Liver (tissue), 9 donors: ENCODE data around the gene RPL5. TPM values are rescaled to one million over a fixed set of nuclear protein-coding genes. Genes with fewer than 3 reads are reported as not detected.

Source experiments
- DNase-seq: peaks from one replicate; pipeline ENCODE4 v3.0.0-alpha.2; 2017; ENCODE audit warnings: low spot score
- H3K27ac ChIP-seq, 2 donors: one replicate each; pipeline ENCODE4 v1.7.0; 2013; ENCODE audit warnings: inconsistent platforms in 2 of 2, low read length in 2 of 2, control low read depth in 1 of 2, low read depth in 1 of 2, mild to moderate bottlenecking in 1 of 2
- H3K27me3 ChIP-seq, 4 donors: one replicate each; pipeline versions ENCODE4 v1.6.1 to v1.7.0; 2013; ENCODE audit warnings: low read length in 3 of 4, inconsistent platforms in 1 of 4, mild to moderate bottlenecking in 1 of 4, moderate library complexity in 1 of 4; ENCODE audit not compliant: control insufficient read depth in 4 of 4, insufficient read depth in 4 of 4
- H3K36me3 ChIP-seq, 4 donors: one replicate each; pipeline versions ENCODE4 v1.6.1 to v1.7.0; 2013; ENCODE audit warnings: low read length in 3 of 4, mild to moderate bottlenecking in 3 of 4, low read depth in 1 of 4, moderate library complexity in 1 of 4; ENCODE audit not compliant: control insufficient read depth in 4 of 4, insufficient read depth in 3 of 4
- H3K4me1 ChIP-seq, 4 donors: one replicate each; pipeline versions ENCODE4 v1.6.1 to v1.7.0; 2013; ENCODE audit warnings: low read length in 3 of 4, mild to moderate bottlenecking in 3 of 4, moderate library complexity in 1 of 4; ENCODE audit not compliant: control insufficient read depth in 4 of 4, insufficient read depth in 4 of 4
- H3K4me3 ChIP-seq, 3 donors: one replicate each; pipeline versions ENCODE4 v1.6.1 to v1.7.0; 2013; ENCODE audit warnings: low read length in 3 of 3, control low read depth in 1 of 3, low read depth in 1 of 3, mild to moderate bottlenecking in 1 of 3
- H3K9ac ChIP-seq, 2 donors: one replicate each; pipeline ENCODE4 v1.7.0; 2013; ENCODE audit warnings: low read length in 2 of 2, mild to moderate bottlenecking in 2 of 2, moderate library complexity in 2 of 2, control low read depth in 1 of 2, low read depth in 1 of 2
- H3K9me3 ChIP-seq, 4 donors: one replicate each; pipeline versions ENCODE4 v1.6.1 to v1.7.0; 2013; ENCODE audit warnings: low read length in 3 of 4; ENCODE audit not compliant: control insufficient read depth in 4 of 4
- ATF3 ChIP-seq: IDR thresholded peaks from 2 replicates; pipeline ENCODE4 v1.6.1; 2016; ENCODE audit warnings: antibody characterized with exemption
- CTCF ChIP-seq: fragments of 150-350 bp; IDR thresholded peaks from 2 replicates; pipeline ENCODE4 v1.5.1; 2017; ENCODE audit warnings: improper control_type of control experiment, low read depth, low read length; ENCODE audit not compliant: missing input control
- EGR1 ChIP-seq, 2 donors: IDR thresholded peaks; 2 replicates each; pipeline ENCODE4 v1.6.1; 2016 to 2018; ENCODE audit warnings: antibody characterized with exemption in 2 of 2, low read depth in 2 of 2
- FOXA1 ChIP-seq: IDR thresholded peaks from 2 replicates; pipeline ENCODE4 v1.6.1; 2016; ENCODE audit warnings: antibody characterized with exemption
- FOXA2 ChIP-seq: IDR thresholded peaks from 2 replicates; pipeline ENCODE4 v1.6.1; 2016; ENCODE audit warnings: antibody characterized with exemption
- GABPA ChIP-seq, 2 donors: IDR thresholded peaks in 1 of 2; conservative IDR thresholded peaks in 1 of 2; 2 replicates each; pipeline ENCODE4 v1.6.1; 2016; ENCODE audit warnings: antibody characterized with exemption in 2 of 2, mild to moderate bottlenecking in 1 of 2, moderate library complexity in 1 of 2
- HNF4A ChIP-seq, 2 donors: conservative IDR thresholded peaks; 2 replicates each; pipeline ENCODE4 v1.6.1; 2016; ENCODE audit warnings: antibody characterized with exemption in 2 of 2, mild to moderate bottlenecking in 2 of 2
- HNF4G ChIP-seq: IDR thresholded peaks from 2 replicates; pipeline ENCODE4 v1.6.1; 2016; ENCODE audit warnings: antibody characterized with exemption
- JUND ChIP-seq, 2 donors: IDR thresholded peaks; 2 replicates each; pipeline ENCODE4 v1.6.1; 2016; ENCODE audit warnings: antibody characterized with exemption in 2 of 2
- MAX ChIP-seq: IDR thresholded peaks from 2 replicates; pipeline ENCODE4 v1.6.1; 2016; ENCODE audit warnings: antibody characterized with exemption
- RAD21 ChIP-seq, 2 donors: IDR thresholded peaks; 2 replicates each; pipeline ENCODE4 v1.6.1; 2016; ENCODE audit warnings: antibody characterized with exemption in 2 of 2, mild to moderate bottlenecking in 2 of 2
- REST ChIP-seq: IDR thresholded peaks from 2 replicates; pipeline ENCODE4 v1.6.1; 2016; ENCODE audit warnings: antibody characterized with exemption, mild to moderate bottlenecking
- RXRA ChIP-seq, 2 donors: IDR thresholded peaks; 2 replicates each; pipeline ENCODE4 v1.6.1; 2017 to 2018; ENCODE audit warnings: antibody characterized with exemption in 2 of 2, mild to moderate bottlenecking in 1 of 2
- SP1 ChIP-seq: IDR thresholded peaks from 2 replicates; pipeline ENCODE4 v1.6.1; 2018; ENCODE audit warnings: antibody characterized with exemption, mild to moderate bottlenecking
- YY1 ChIP-seq: IDR thresholded peaks from 2 replicates; pipeline ENCODE4 v1.6.1; 2016; ENCODE audit warnings: antibody characterized with exemption, mild to moderate bottlenecking
- ZBTB33 ChIP-seq: IDR thresholded peaks from 2 replicates; pipeline ENCODE4 v1.6.1; 2016; ENCODE audit warnings: antibody characterized with exemption
- WGBS: extraction: QIAGEN DNeasy Blood & Tissue Kit; methylation state at CpG from one replicate; pipeline ENCODE4 v1.1.7; 2013; 5-methylcytosine and 5-hydroxymethylcytosine counted together
- polyA plus RNA-seq, 2 donors: library from polyadenylated mRNA; stranded (reverse) in 1 of 2; unstranded in 1 of 2; fragments of 200-250 nt in 1 of 2; fragments of >200 nt in 1 of 2; fragmentation: Nextera tagmentation in 1 of 2; extraction: Ambion mirVana in 1 of 2; gene quantifications; one replicate each; pipeline versions ENCODE4 v1.2.1 to v1.2.3, GENCODE V29; 2013 to 2015
- total RNA-seq, 2 donors: library from RNA; depleted of rRNA; stranded (reverse); fragments of >200 nt; gene quantifications; one replicate each; pipeline ENCODE4 v1.2.3, GENCODE V29; 2014
- donor health status: healthy.
- donor health status: healthy.
- donor health status: healthy.
- donor health status: healthy.
- donor health status: healthy.

The RPL5 gene
- total and polyA plus RNA-seq, 4 donors, result 336 to 765 (median 401) TPM

GRCh38 chr1:92855236-92855635, 23.4 kb downstream of the RPL5 start (continued):
- no peak for TF ChIP-seq ATF3
- no peak for TF ChIP-seq JUND (IDR thresholded peaks at IDR 0.05)
- no peak for TF ChIP-seq SP1
- TF ChIP-seq YY1, result no peak

- Histone ChIP-seq H3K9me3 (no peaks in the 10 kb centered on the region), H3K4me1 (peaks cover 2 to 12% (median 8%) of the 10 kb centered on the region in 4 donors), H3K27ac (peak overlapping the region; percentile 72 to 78), H3K9ac (peak overlapping the region; percentile 38 to 50), H3K4me3 (no peak overlapping the region), H3K36me3 (no peaks in the 10 kb centered on the region), H3K27me3 (no peaks in the 10 kb centered on the region)
- no peak for DNase-seq
- peak; percentile 38 for TF ChIP-seq MAX
- peak; percentile 21 for TF ChIP-seq ZBTB33
- peak; percentile 62 to 88 for TF ChIP-seq JUND (IDR thresholded peaks at IDR 0.05)
- TF ChIP-seq HNF4A (conservative IDR thresholded peaks at IDR 0.05), result peak; percentile 94 to 98
- TF ChIP-seq YY1, result peak; percentile 83
- no peak for TF ChIP-seq FOXA1
- TF ChIP-seq EGR1 (IDR thresholded peaks at IDR 0.05; ENCODE audit: low read depth in 2 of 2), result peak in 1 of 2 donors; percentile 63
- TF ChIP-seq REST, result peak; percentile 49
- TF ChIP-seq ATF3, result no peak
- peak; percentile 48 to 56 for TF ChIP-seq RXRA (IDR thresholded peaks at IDR 0.05)
- peak; percentile 41 to 59 for TF ChIP-seq RAD21 (IDR thresholded peaks at IDR 0.05)
- TF ChIP-seq CTCF, result no peak
- peak in 1 of 2 donors; percentile 63 for TF ChIP-seq GABPA (IDR thresholded peaks at IDR 0.05 in 1 of 2, conservative IDR thresholded peaks at IDR 0.05 in 1 of 2)
- no peak for TF ChIP-seq FOXA2
- TF ChIP-seq HNF4G, result peak; percentile 85
- TF ChIP-seq SP1, result peak; percentile 89
- WGBS, result 31% methylated on average over 5 of the region's 5 CpGs
Measured at GRCh38 chr1:92857817-92858216, 26.0 kb downstream of the RPL5 start.
